ENCODE data around the gene AHSG. TPM values are rescaled to one million over a fixed set of nuclear protein-coding genes. Genes with fewer than 3 reads are reported as not detected.
"Not testable (repeated sequence)": the region's sequence is repeated elsewhere in the genome, so short reads cannot be mapped to it uniquely, and the experiment has no call there.

AHSG gene
- total RNA-seq = under 1 TPM in 1 of 2 donors, not detected in 1; 0.14 TPM

- no peak within 1 kb of the TSS for H3K27ac Mint-ChIP-seq
- no peaks in the 10 kb centered on the region for H3K36me3 Mint-ChIP-seq (ENCODE audit: insufficient read depth in 2 of 2)
- H3K4me1 Mint-ChIP-seq (ENCODE audit: low read depth) = peaks cover 28% of the 10 kb centered on the region
- DNase-seq = no peak
- ATAC-seq (replicated peaks in 1 of 2) = no peak
- peaks cover 31% of the 10 kb centered on the region for H3K27me3 Mint-ChIP-seq (ENCODE audit: low read depth)
- H3K4me3 Mint-ChIP-seq = no peak within 1 kb of the TSS
- no peaks in the 10 kb centered on the region for H3K9me3 Mint-ChIP-seq
Measured at GRCh38 chr3:186612721-186613636, at the start of gene AHSG. TSS of gene AHSG (plus strand) at chr3:186613060. CDS start at chr3:186613142, 82 bp downstream.

GRCh38 chr3:186564586-186564985 is 48.3 kb upstream of the AHSG start:
- Mint-ChIP-seq H3K4me1 (ENCODE audit: low read depth) (peaks cover 66% of the 10 kb centered on the region), H3K27ac (peak overlapping the region; percentile 77), H3K4me3 (peak overlapping the region in 1 of 2 donors; percentile 31), H3K9me3 (no peaks in the 10 kb centered on the region), H3K36me3 (ENCODE audit: insufficient read depth in 2 of 2) (peaks cover 0 to 15% of the 10 kb centered on the region in 2 donors), H3K27me3 (ENCODE audit: low read depth) (no peaks in the 10 kb centered on the region)
- no peak for DNase-seq
- ATAC-seq (replicated peaks in 1 of 2) = no peak

DNA sequence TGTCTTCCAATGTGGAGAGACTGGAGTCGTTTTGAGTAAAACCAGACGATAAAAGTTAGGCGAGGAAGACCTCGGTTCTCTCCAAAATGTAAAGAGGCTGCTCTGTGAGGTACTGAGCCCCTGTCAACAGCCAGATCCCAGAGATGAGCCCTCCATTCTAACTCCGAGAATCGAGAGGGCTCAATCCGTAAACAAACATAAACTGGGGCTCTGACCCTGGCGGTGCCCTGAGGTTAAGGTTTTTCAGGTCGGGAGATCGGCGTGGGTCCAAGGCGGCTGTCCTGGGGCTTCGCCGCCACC is 46.1 kb upstream of the AHSG start:
- DNase-seq (no peak), ATAC-seq (replicated peaks in 1 of 2) (no peak)
- peaks cover 3 to 15% of the 10 kb centered on the region in 2 donors for H3K36me3 Mint-ChIP-seq (ENCODE audit: insufficient read depth in 2 of 2)
- H3K9me3 Mint-ChIP-seq = no peaks in the 10 kb centered on the region
- H3K27ac Mint-ChIP-seq = peak overlapping the region; percentile 92
- peak overlapping the region; percentile 95 to 98 for H3K4me3 Mint-ChIP-seq
- H3K27me3 Mint-ChIP-seq (ENCODE audit: low read depth) = no peaks in the 10 kb centered on the region
- H3K4me1 Mint-ChIP-seq (ENCODE audit: low read depth) = peaks cover 68% of the 10 kb centered on the region

DNA sequence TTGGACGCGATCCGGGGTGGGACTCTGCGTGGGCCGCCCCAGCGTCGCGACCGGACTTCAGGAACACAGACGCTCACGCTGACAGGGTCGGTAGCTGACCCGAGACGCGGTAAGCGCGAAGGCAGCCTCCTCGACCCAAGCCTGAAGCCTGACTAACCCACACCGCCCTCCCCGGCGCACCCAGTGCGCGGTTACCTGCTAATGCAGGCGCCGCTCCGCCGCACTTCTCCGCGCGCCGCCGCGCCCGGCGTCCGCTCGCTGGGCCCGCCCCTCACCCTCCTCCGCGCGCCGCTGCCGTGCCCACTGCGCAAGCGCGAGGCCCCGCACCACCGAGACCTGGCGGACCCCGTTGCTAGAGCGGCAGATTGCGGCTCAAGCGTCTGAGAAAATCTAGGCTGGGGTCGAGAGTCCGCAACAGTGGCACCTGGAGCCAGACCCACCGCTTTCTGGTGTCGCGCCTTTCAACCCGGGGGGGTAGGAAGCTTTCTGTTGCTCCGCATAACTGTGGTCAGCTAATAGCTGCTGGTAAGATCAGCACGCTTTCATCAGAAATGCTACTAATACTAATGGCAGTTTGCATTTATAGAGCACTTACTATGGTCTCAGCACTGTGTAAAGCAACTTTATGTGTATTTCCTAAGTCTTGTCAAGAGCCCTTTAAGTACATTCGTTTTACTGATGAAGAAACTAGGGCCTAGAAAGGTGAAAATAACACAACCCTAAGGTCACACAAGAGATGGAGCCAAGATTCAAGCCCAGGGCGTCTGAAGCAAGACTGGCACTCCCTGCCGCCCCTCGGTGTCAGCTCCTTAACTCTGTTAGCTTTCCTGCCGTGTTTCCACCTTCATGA is 45.6 kb upstream of the AHSG start, which contains the start of gene TBCCD1:
Gene TBCCD1 (minus strand): TSS at position 268 of the 850 bp plus-strand sequence. CDS start 3,010 bp downstream, outside the sequence.
- H3K36me3 Mint-ChIP-seq (ENCODE audit: insufficient read depth in 2 of 2) = peaks cover 3 to 10% of the 10 kb centered on the region in 2 donors
- H3K27ac Mint-ChIP-seq = peak within 1 kb of the TSS; percentile 93
- H3K27me3 Mint-ChIP-seq (ENCODE audit: low read depth) = no peaks in the 10 kb centered on the region
- peak within 1 kb of the TSS; percentile 95 to 98 for H3K4me3 Mint-ChIP-seq
- DNase-seq = peak; percentile 94 to 99
- H3K9me3 Mint-ChIP-seq = no peaks in the 10 kb centered on the region
- H3K4me1 Mint-ChIP-seq (ENCODE audit: low read depth) = peaks cover 68% of the 10 kb centered on the region
- peak; percentile 70 for ATAC-seq (replicated peaks in 1 of 2)

DNA sequence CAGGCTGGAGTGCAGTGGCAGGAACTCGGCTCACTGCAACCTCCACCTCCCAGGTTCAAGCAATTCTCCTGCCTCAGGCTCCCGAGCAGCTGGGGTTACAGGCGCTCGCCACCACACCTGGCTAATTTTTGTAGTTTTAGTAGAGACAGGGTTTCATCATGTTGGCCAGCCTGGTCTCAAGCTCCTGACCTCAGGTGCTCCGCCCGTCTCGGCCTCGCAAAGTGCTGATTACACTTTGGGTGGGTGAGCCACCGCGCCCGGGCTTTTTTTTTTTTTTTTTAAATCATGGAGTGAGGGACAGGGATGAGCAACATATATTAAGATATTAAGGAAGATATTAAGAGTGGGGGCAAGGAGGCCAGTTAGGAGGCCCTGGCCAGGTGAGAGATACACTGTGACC is 43.5 kb upstream of the AHSG start:
- H3K4me3 Mint-ChIP-seq = peak overlapping the region; percentile 92 to 95
- H3K36me3 Mint-ChIP-seq (ENCODE audit: insufficient read depth in 2 of 2) = peaks cover 3 to 14% of the 10 kb centered on the region in 2 donors
- H3K4me1 Mint-ChIP-seq (ENCODE audit: low read depth) = peaks cover 67% of the 10 kb centered on the region
- ATAC-seq (replicated peaks in 1 of 2); H3K27me3 Mint-ChIP-seq (ENCODE audit: low read depth); H3K9me3 Mint-ChIP-seq; DNase-seq: not testable (repeated sequence)
- H3K27ac Mint-ChIP-seq = peak overlapping the region; percentile 86

DNA sequence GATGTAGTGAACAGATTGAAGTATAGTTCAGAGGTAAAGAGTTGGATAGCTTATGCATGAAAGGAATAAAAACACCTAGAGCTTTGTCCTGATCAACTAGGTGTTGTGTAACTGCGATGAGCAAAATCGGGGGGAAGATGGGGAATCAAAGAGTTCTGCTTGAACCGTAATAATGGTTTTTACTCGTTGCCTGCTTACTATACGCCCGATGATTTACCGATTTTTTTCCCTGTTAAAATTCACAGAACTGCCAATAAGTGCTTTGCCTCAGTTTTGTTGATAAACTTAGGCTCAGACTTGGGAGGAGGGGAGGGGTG is 43.1 kb upstream of the AHSG start:
- no peak for DNase-seq
- H3K9me3 Mint-ChIP-seq = no peaks in the 10 kb centered on the region
- H3K27ac Mint-ChIP-seq = peak overlapping the region; percentile 86
- H3K4me3 Mint-ChIP-seq = peak overlapping the region; percentile 92 to 95
- H3K27me3 Mint-ChIP-seq (ENCODE audit: low read depth) = no peaks in the 10 kb centered on the region
- ATAC-seq (replicated peaks in 1 of 2) = no peak
- H3K36me3 Mint-ChIP-seq (ENCODE audit: insufficient read depth in 2 of 2) = peaks cover 3 to 12% of the 10 kb centered on the region in 2 donors
- H3K4me1 Mint-ChIP-seq (ENCODE audit: low read depth) = peaks cover 67% of the 10 kb centered on the region

DNA sequence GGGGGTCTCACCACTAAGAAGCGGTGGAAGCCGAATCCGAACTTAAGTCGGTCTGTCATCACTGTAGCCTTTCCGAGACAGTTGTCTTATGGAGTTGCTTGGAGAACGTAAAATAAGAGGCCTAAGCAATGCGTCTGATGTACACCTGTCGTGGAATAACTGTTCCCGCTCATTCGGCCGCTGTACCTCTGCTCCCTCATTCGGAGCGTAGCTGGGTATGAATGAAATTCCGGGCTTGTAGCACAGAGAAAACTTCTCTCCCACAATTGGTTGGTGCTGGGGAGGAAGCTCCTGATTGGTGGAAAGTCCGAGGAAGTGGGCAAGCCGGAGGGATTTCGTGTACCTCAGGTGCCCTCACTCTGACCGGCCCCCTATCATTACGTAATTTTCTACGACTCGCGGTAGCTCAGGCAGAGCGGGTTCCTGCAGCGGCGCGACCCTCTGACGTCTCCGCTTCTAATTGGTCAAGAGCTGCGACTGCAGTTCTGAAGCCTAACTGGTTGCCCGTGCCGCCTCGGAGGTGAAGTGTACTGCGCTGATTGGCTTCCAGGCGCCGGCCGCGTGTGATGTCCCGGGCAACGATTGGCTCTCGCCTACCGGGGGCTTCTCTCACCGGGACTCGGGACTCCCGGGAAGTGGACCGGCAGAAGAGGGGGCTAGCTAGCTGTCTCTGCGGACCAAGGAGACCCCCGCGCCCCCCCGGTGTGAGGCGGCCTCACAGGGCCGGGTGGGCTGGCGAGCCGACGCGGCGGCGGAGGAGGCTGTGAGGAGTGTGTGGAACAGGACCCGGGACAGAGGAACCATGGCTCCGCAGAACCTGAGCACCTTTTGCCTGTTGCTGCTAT is 42.5 kb upstream of the AHSG start, which contains the start of gene DNAJB11:
Gene DNAJB11 (plus strand): TSS at position 625 of the 845 bp plus-strand sequence. CDS start 178 bp downstream, at position 803.
- peaks cover 66% of the 10 kb centered on the region for H3K4me1 Mint-ChIP-seq (ENCODE audit: low read depth)
- ATAC-seq (replicated peaks in 1 of 2) = peak; percentile 86 to 90
- peaks cover 3 to 12% of the 10 kb centered on the region in 2 donors for H3K36me3 Mint-ChIP-seq (ENCODE audit: insufficient read depth in 2 of 2)
- H3K27ac Mint-ChIP-seq = peak within 1 kb of the TSS; percentile 91
- no peaks in the 10 kb centered on the region for H3K9me3 Mint-ChIP-seq
- DNase-seq = peak; percentile 98 to 99
- H3K4me3 Mint-ChIP-seq = peak within 1 kb of the TSS; percentile 92 to 95
- H3K27me3 Mint-ChIP-seq (ENCODE audit: low read depth) = no peaks in the 10 kb centered on the region

DNA sequence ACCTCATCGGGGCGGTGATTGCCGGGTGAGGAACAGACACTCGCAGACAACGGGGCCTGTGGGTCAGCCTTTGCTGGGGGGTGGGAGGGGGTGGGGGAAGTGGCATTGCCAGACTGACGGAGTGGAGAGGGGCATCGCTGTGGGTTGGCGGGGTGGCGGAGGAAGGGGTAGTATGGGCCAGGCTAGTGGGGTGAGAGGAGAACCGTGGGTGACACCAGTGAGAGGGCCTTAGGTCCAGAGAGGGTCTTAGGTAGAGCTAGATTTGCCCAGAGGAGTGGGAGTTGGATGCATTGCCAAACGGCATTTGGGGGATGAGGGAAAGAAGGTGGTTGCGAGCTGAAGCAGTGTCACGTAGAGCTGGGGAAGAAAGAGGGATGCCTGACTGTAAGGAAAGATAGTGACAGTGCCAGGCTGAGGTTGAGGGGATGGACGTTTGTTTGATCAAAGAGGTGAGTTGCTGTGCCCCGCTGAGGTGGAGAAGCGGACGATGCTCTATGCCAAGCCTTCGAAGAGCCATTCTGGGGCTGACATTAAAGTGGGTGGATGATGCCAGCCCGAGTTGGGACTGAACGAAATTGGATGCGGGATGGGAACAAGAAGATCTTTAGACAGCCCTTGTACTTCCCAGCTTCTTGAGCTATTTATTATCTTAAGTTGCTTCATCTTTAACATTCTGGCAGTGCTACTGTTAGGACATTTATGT is 41.8 kb upstream of the AHSG start:
- Mint-ChIP-seq H3K9me3 (no peaks in the 10 kb centered on the region), H3K27ac (peak overlapping the region; percentile 91), H3K27me3 (ENCODE audit: low read depth) (no peaks in the 10 kb centered on the region), H3K4me1 (ENCODE audit: low read depth) (peaks cover 59% of the 10 kb centered on the region), H3K36me3 (ENCODE audit: insufficient read depth in 2 of 2) (peaks cover 3 to 19% of the 10 kb centered on the region in 2 donors), H3K4me3 (peak overlapping the region; percentile 92 to 95)
- DNase-seq = no peak
- no peak for ATAC-seq (replicated peaks in 1 of 2)

DNA sequence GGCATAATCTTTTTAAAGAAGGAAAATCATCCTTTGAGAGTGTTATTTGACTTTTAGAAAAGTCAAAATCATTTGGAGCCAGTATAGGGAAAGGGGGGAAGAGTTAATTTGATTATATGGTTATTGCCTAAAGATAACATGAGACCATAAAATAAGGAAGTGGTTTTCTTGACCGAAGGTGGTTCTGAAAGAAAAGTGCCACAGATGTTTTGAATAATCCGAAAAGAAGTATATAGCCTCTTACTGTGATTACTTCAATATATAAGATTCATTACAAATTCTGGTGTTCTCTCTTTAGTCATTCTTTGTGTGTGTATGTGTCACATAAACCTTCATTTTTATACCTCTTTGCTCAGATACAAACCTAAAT is 41.2 kb upstream of the AHSG start:
- DNase-seq = no peak
- Mint-ChIP-seq H3K27me3 (ENCODE audit: low read depth) (no peaks in the 10 kb centered on the region), H3K4me3 (peak overlapping the region; percentile 92 to 95), H3K9me3 (no peaks in the 10 kb centered on the region), H3K36me3 (ENCODE audit: insufficient read depth in 2 of 2) (peaks cover 3 to 20% of the 10 kb centered on the region in 2 donors), H3K4me1 (ENCODE audit: low read depth) (peaks cover 54% of the 10 kb centered on the region), H3K27ac (peak overlapping the region; percentile 91)
- no peak for ATAC-seq (replicated peaks in 1 of 2)

DNA sequence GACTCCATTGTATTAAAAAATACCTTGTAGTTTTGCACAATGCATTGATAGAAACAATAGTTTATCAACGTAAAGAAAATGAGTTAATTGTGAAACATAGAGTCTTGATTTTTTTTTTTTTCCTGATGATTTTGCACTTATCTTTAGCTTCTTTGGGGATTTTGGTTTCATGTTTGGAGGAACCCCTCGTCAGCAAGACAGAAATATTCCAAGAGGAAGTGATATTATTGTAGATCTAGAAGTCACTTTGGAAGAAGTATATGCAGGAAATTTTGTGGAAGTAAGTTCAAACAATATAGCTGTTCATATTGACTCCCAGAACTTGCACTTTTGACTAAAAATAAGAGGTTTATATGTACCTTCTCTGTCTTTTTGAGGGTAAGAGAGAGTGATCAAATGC is 35.3 kb upstream of the AHSG start:
- Mint-ChIP-seq H3K27me3 (ENCODE audit: low read depth) (no peaks in the 10 kb centered on the region), H3K9me3 (no peaks in the 10 kb centered on the region), H3K4me3 (no peak overlapping the region), H3K27ac (no peak overlapping the region), H3K4me1 (ENCODE audit: low read depth) (peaks cover 18% of the 10 kb centered on the region), H3K36me3 (ENCODE audit: insufficient read depth in 2 of 2) (peaks cover 0 to 32% of the 10 kb centered on the region in 2 donors)
- no peak for ATAC-seq (replicated peaks in 1 of 2)
- no peak for DNase-seq

DNA sequence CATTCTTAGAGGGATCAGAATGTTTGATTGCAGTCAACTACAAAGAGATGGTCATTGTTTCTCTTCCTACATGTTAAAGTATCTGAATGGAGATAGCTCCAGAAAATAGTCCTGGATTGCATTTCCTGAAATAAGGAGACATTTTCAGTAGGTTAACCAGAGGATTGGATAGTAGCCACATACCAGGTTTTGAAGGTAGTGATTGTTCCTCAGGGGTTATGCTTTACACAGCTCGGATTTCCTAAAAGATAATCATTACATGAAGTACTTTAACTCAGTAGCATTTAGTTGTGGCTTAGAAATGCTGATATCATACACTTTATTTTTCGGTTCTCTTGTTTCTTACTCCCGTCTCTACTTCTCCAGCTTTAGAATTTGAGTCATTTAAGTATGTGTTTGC is 32.1 kb upstream of the AHSG start:
- Mint-ChIP-seq H3K27ac (peak overlapping the region; percentile 44), H3K36me3 (ENCODE audit: insufficient read depth in 2 of 2) (peaks cover 1 to 26% of the 10 kb centered on the region in 2 donors), H3K27me3 (ENCODE audit: low read depth) (no peaks in the 10 kb centered on the region), H3K4me1 (ENCODE audit: low read depth) (peaks cover 10% of the 10 kb centered on the region), H3K4me3 (no peak overlapping the region), H3K9me3 (no peaks in the 10 kb centered on the region)
- DNase-seq = no peak
- no peak for ATAC-seq (replicated peaks in 1 of 2)

GRCh38 chr3:186582541-186582940 is 30.3 kb upstream of the AHSG start:
- DNase-seq (no peak), ATAC-seq (replicated peaks in 1 of 2) (no peak)
- Mint-ChIP-seq H3K9me3 (no peaks in the 10 kb centered on the region), H3K27me3 (ENCODE audit: low read depth) (no peaks in the 10 kb centered on the region), H3K4me1 (ENCODE audit: low read depth) (peaks cover 10% of the 10 kb centered on the region), H3K36me3 (ENCODE audit: insufficient read depth in 2 of 2) (peaks cover 1 to 22% of the 10 kb centered on the region in 2 donors), H3K27ac (no peak overlapping the region), H3K4me3 (no peak overlapping the region)

Data from activated T-cell treated with anti-CD3 and anti-CD28 coated beads, Interleukin-2, amount 50 U/mL, for 72 hours (primary cell).